ENCODE data around the gene SETD2. TPM values are rescaled to one million over a fixed set of nuclear protein-coding genes. Genes with fewer than 3 reads are reported as not detected.

The SETD2 gene
- total RNA-seq, 2 donors from 2014 or later, result 59.0 to 61.5 TPM

DNA sequence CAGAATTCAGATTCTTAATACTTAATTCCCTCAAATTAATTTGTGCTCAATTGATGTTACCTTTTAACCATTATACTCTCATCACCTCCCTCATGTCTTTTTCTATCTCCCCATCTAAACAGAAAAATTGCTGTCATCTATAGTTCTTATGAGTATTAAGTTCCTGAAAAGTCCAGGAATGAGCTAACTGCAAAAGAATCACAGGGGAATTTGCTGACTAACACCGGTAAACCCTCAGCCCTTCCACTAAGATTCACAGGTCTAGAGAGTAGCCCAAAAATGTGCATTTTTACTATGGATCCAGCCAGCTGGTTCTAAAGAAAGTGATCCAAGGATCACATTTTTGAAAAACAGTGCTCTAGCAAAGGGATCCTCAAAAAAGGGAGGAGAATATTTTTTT is 67.0 kb downstream of the SETD2 start:
- no peaks in the 10 kb centered on the region for H3K4me1 ChIP-seq (ENCODE audit: control insufficient read depth, insufficient read depth, low read length)

GRCh38 chr3:47092090-47092489 is 71.8 kb downstream of the SETD2 start:
- H3K27me3 Mint-ChIP-seq (ENCODE audit: insufficient read depth), result no peaks in the 10 kb centered on the region
- 95 to 100% methylated on average over 3 of the region's 3 CpGs for WGBS, 2 experiments (ENCODE audit: insufficient coverage in 1 of 2, insufficient read length in 1 of 2)
- no peak overlapping the region for H3K4me3 ChIP-seq (ENCODE audit: low read length)
- no peak overlapping the region for H3K9ac ChIP-seq (ENCODE audit: extremely low read depth, low read length, poor library complexity, severe bottlenecking)
- no peak overlapping the region for H3K27ac Mint-ChIP-seq
- H3K9me3 Mint-ChIP-seq, result no peaks in the 10 kb centered on the region
- DNase-seq, result no peak
- H3K9me3 ChIP-seq (ENCODE audit: control insufficient read depth, low read length), result no peaks in the 10 kb centered on the region
- H3K4me1 ChIP-seq (ENCODE audit: control insufficient read depth, insufficient read depth, low read length), result no peaks in the 10 kb centered on the region
- no peak overlapping the region for H3K27ac ChIP-seq (ENCODE audit: low read depth, low read length)
- no peaks in the 10 kb centered on the region for H3K4me1 Mint-ChIP-seq
- H3K27me3 ChIP-seq (ENCODE audit: control insufficient read depth, insufficient read depth, low read length, poor library complexity, severe bottlenecking), result no peaks in the 10 kb centered on the region
- TF ChIP-seq, protein P1, sequence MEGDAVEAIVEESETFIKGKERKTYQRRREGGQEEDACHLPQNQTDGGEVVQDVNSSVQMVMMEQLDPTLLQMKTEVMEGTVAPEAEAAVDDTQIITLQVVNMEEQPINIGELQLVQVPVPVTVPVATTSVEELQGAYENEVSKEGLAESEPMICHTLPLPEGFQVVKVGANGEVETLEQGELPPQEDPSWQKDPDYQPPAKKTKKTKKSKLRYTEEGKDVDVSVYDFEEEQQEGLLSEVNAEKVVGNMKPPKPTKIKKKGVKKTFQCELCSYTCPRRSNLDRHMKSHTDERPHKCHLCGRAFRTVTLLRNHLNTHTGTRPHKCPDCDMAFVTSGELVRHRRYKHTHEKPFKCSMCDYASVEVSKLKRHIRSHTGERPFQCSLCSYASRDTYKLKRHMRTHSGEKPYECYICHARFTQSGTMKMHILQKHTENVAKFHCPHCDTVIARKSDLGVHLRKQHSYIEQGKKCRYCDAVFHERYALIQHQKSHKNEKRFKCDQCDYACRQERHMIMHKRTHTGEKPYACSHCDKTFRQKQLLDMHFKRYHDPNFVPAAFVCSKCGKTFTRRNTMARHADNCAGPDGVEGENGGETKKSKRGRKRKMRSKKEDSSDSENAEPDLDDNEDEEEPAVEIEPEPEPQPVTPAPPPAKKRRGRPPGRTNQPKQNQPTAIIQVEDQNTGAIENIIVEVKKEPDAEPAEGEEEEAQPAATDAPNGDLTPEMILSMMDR (conservative IDR thresholded peaks at IDR 0.05), result no peak
- H3K36me3 Mint-ChIP-seq (ENCODE audit: low read depth), result peaks cover 40% of the 10 kb centered on the region
- H3K4me3 Mint-ChIP-seq, result no peak overlapping the region
- H3K36me3 ChIP-seq (ENCODE audit: control insufficient read depth, insufficient read depth, low read length), result peaks cover 61% of the 10 kb centered on the region

More for the DNA sequence above, 67.0 kb downstream of the SETD2 start:
- no peak overlapping the region for H3K27ac ChIP-seq (ENCODE audit: low read depth, low read length)
- no peak overlapping the region for H3K27ac Mint-ChIP-seq
- 75 to 87% methylated on average over 1 of the region's 1 CpG for WGBS, 2 experiments (ENCODE audit: insufficient coverage in 1 of 2, insufficient read length in 1 of 2)
- TF ChIP-seq, protein P1 (conservative IDR thresholded peaks at IDR 0.05), result no peak
- no peak overlapping the region for H3K9ac ChIP-seq (ENCODE audit: extremely low read depth, low read length, poor library complexity, severe bottlenecking)
- H3K4me3 ChIP-seq (ENCODE audit: low read length), result no peak overlapping the region
- H3K36me3 ChIP-seq (ENCODE audit: control insufficient read depth, insufficient read depth, low read length), result peaks cover 79% of the 10 kb centered on the region
- no peak for DNase-seq
- no peak overlapping the region for H3K4me3 Mint-ChIP-seq
- no peaks in the 10 kb centered on the region for H3K9me3 Mint-ChIP-seq
- no peaks in the 10 kb centered on the region for H3K4me1 Mint-ChIP-seq
- H3K27me3 Mint-ChIP-seq (ENCODE audit: insufficient read depth), result no peaks in the 10 kb centered on the region
- no peaks in the 10 kb centered on the region for H3K9me3 ChIP-seq (ENCODE audit: control insufficient read depth, low read length)
- H3K27me3 ChIP-seq (ENCODE audit: control insufficient read depth, insufficient read depth, low read length, poor library complexity, severe bottlenecking), result no peaks in the 10 kb centered on the region
- peaks cover 50% of the 10 kb centered on the region for H3K36me3 Mint-ChIP-seq (ENCODE audit: low read depth)

- H3K9me3 ChIP-seq (ENCODE audit: control insufficient read depth, low read length), result no peaks in the 10 kb centered on the region
- H3K27ac ChIP-seq (ENCODE audit: low read depth, low read length), result no peak overlapping the region
- Mint-ChIP-seq H3K36me3 (ENCODE audit: low read depth) (peaks cover 34% of the 10 kb centered on the region), H3K4me3 (no peak overlapping the region), H3K27me3 (ENCODE audit: insufficient read depth) (no peaks in the 10 kb centered on the region), H3K9me3 (no peaks in the 10 kb centered on the region), H3K27ac (peak overlapping the region; percentile 64), H3K4me1 (no peaks in the 10 kb centered on the region)
- H3K27me3 ChIP-seq (ENCODE audit: control insufficient read depth, insufficient read depth, low read length, poor library complexity, severe bottlenecking), result no peaks in the 10 kb centered on the region
- no peak overlapping the region for H3K9ac ChIP-seq (ENCODE audit: extremely low read depth, low read length, poor library complexity, severe bottlenecking)
- H3K36me3 ChIP-seq (ENCODE audit: control insufficient read depth, insufficient read depth, low read length), result peaks cover 62% of the 10 kb centered on the region
- TF ChIP-seq, protein P1 (conservative IDR thresholded peaks at IDR 0.05), result no peak
- WGBS, 2 experiments (ENCODE audit: insufficient coverage in 1 of 2, insufficient read length in 1 of 2), result 90% methylated on average over 2 of the region's 2 CpGs
- H3K4me1 ChIP-seq (ENCODE audit: control insufficient read depth, insufficient read depth, low read length), result no peaks in the 10 kb centered on the region
- no peak for DNase-seq
- no peak overlapping the region for H3K4me3 ChIP-seq (ENCODE audit: low read length)
These were observed 74.3 kb downstream of the SETD2 start for GRCh38 chr3:47089630-47090029.

Measured in endodermal cell (in vitro differentiated cells).